Measurements from ENCODE around the gene IFT57. TPM values are rescaled to one million over a fixed set of nuclear protein-coding genes. Genes with fewer than 3 reads are reported as not detected.

IFT57 gene
- total and polyA plus RNA-seq, 9 of the 15 experiments (the other 6 are each of a cell fraction or from before 2014, with no cell fraction given) = 1.5 to 20.1 (median 9.9) TPM

- in situ Hi-C loops (cut with MboI) = no loop called here
- FAIRE-seq = no peak
- TF ChIP-seq ZNF316 (IDR thresholded peaks at IDR 0.05) (peak; percentile 57), NR2C1 (IDR thresholded peaks at IDR 0.05) (no peak), NR2C1 (tag; IDR thresholded peaks at IDR 0.05) (no peak), ZNF134 (CRISPR knock-in tag; conservative IDR thresholded peaks at IDR 0.05) (no peak), GTF2F1 (IDR thresholded peaks at IDR 0.05; ENCODE audit: low read depth, low read length) (no peak), ZNF12 (CRISPR knock-in tag; IDR thresholded peaks at IDR 0.05) (no peak), C11orf30 (IDR thresholded peaks at IDR 0.05; ENCODE audit: low read depth) (0 out of 2 replicates have a peak, but pooled peaks have one; percentile 29), MAFF (IDR thresholded peaks at IDR 0.05; ENCODE audit: low read length) (0 out of 2 replicates have a peak, but pooled peaks have one; percentile 4), BRD4 (IDR thresholded peaks at IDR 0.05) (no peak), CBFA2T2 (conservative IDR thresholded peaks at IDR 0.05) (no peak), ARID4B (CRISPR knock-in tag; IDR thresholded peaks at IDR 0.05) (no peak), NR1H2 (CRISPR knock-in tag; IDR thresholded peaks at IDR 0.05) (no peak), LEF1 (IDR thresholded peaks at IDR 0.05) (no peak), PREB (CRISPR knock-in tag; IDR thresholded peaks at IDR 0.05) (no peak)
- TF ChIP-seq, protein P1, sequence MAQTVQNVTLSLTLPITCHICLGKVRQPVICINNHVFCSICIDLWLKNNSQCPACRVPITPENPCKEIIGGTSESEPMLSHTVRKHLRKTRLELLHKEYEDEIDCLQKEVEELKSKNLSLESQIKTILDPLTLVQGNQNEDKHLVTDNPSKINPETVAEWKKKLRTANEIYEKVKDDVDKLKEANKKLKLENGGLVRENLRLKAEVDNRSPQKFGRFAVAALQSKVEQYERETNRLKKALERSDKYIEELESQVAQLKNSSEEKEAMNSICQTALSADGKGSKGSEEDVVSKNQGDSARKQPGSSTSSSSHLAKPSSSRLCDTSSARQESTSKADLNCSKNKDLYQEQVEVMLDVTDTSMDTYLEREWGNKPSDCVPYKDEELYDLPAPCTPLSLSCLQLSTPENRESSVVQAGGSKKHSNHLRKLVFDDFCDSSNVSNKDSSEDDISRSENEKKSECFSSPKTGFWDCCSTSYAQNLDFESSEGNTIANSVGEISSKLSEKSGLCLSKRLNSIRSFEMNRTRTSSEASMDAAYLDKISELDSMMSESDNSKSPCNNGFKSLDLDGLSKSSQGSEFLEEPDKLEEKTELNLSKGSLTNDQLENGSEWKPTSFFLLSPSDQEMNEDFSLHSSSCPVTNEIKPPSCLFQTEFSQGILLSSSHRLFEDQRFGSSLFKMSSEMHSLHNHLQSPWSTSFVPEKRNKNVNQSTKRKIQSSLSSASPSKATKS (CRISPR knock-in tag; IDR thresholded peaks at IDR 0.05) = no peak
- TF ChIP-seq, protein P2, sequence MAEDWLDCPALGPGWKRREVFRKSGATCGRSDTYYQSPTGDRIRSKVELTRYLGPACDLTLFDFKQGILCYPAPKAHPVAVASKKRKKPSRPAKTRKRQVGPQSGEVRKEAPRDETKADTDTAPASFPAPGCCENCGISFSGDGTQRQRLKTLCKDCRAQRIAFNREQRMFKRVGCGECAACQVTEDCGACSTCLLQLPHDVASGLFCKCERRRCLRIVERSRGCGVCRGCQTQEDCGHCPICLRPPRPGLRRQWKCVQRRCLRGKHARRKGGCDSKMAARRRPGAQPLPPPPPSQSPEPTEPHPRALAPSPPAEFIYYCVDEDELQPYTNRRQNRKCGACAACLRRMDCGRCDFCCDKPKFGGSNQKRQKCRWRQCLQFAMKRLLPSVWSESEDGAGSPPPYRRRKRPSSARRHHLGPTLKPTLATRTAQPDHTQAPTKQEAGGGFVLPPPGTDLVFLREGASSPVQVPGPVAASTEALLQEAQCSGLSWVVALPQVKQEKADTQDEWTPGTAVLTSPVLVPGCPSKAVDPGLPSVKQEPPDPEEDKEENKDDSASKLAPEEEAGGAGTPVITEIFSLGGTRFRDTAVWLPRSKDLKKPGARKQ (CRISPR knock-in tag; IDR thresholded peaks at IDR 0.05) = no peak
These were observed 41.1 kb downstream of the IFT57 start for GRCh38 chr3:108181172-108181571.

More at GRCh38 chr3:108181172-108181571, 41.1 kb downstream of the IFT57 start:
- Histone ChIP-seq H3K27ac (ENCODE audit: extremely low read depth, low read depth, low read length) (no peak overlapping the region), H2AFZ (ENCODE audit: low read depth, low read length) (no peak overlapping the region), H3K4me3 (no peak overlapping the region), H3K36me3 (ENCODE audit: control insufficient read depth, insufficient read depth, low read length) (no peaks in the 10 kb centered on the region), H3K9me3 (replicated peaks; ENCODE audit: control insufficient read depth, insufficient read depth, low read depth, low read length) (no peaks in the 10 kb centered on the region), H3K4me2 (ENCODE audit: insufficient read depth, low read length) (no peak overlapping the region), H3K79me2 (ENCODE audit: control insufficient read depth, insufficient read depth, low read length) (no peaks in the 10 kb centered on the region), H3K9ac (ENCODE audit: insufficient read depth in 1 of 2, low read depth in 2 of 2, low read length in 2 of 2) (no peak overlapping the region), H3K4me1 (replicated peaks in 1 of 2; ENCODE audit: control insufficient read depth in 2 of 2, insufficient read depth in 2 of 2, low read length in 2 of 2) (no peaks in the 10 kb centered on the region), H4K20me1 (replicated peaks; ENCODE audit: control insufficient read depth, insufficient read depth, low read length) (no peaks in the 10 kb centered on the region), H3K27me3 (ENCODE audit: control insufficient read depth in 2 of 2, insufficient read depth in 2 of 2, low read length in 2 of 2) (no peaks in the 10 kb centered on the region), H3K9me1 (ENCODE audit: control insufficient read depth, insufficient read depth, low read length) (no peaks in the 10 kb centered on the region)
- POLR2A ChIA-PET = interaction anchor here (1.0 kb wide), 1 partner anchor 163 kb away, joined by 3 read pairs; no protein-coding TSS in a partner anchor
- BruUV-seq (replicated peaks) = no TSS peak
- WGBS (ENCODE audit: insufficient coverage, low coverage, missing lambda C conversion rate) = 44% methylated on average over 1 of the region's 1 CpG
- DNase-seq (ENCODE audit: extremely low read depth in 1 of 4, low spot score in 3 of 4) (no peak), ATAC-seq (no peak)
- CTCF ChIA-PET (ENCODE audit: low intra/inter-chr PET ratio) = no interaction called here
- intact Hi-C loops (cut with micrococcal nuclease) = no loop called here
